ENCODE data around the gene ASB7. TPM values are rescaled to one million over a fixed set of nuclear protein-coding genes. Genes with fewer than 3 reads are reported as not detected.
A peak's percentile ranks its signal among the peaks of the same experiment; 100 is the strongest.

The ASB7 gene
- total RNA-seq, 1 donor from 2014 or later: 5.3 TPM

- intact Hi-C loops (cut with DNase I): no loop called here
- ATAC-seq: no peak
- no peak for DNase-seq (ENCODE audit: missing footprints)
Observed at GRCh38 chr15:100635406-100636071, 33.1 kb downstream of the ASB7 start.

GRCh38 chr15:100638177-100638730 lies 35.9 kb downstream of the ASB7 start:
- intact Hi-C loops (cut with DNase I): no loop called here
- DNase-seq (ENCODE audit: missing footprints) (no peak), ATAC-seq (no peak)

GRCh38 chr15:100642213-100642949 lies 40.0 kb downstream of the ASB7 start:
- ATAC-seq: no peak
- DNase-seq (ENCODE audit: missing footprints): no peak
- intact Hi-C loops (cut with DNase I): no loop called here

GRCh38 chr15:100642950-100643338 lies 40.6 kb downstream of the ASB7 start:
- no peak for ATAC-seq
- intact Hi-C loops (cut with DNase I): no loop called here

GRCh38 chr15:100645671-100646070 lies 43.3 kb downstream of the ASB7 start:
- intact Hi-C loops (cut with DNase I): no loop called here
- DNase-seq (ENCODE audit: missing footprints): no peak

More at GRCh38 chr15:100642950-100643338, 40.6 kb downstream of the ASB7 start:
- DNase-seq (ENCODE audit: missing footprints): no peak

GRCh38 chr15:100648951-100649350 lies 46.6 kb downstream of the ASB7 start:
- ATAC-seq (no peak), DNase-seq (ENCODE audit: missing footprints) (no peak)
- intact Hi-C loops (cut with DNase I): no loop called here

More at GRCh38 chr15:100645671-100646070, 43.3 kb downstream of the ASB7 start:
- no peak for ATAC-seq

GRCh38 chr15:100650685-100651084 lies 48.3 kb downstream of the ASB7 start:
- intact Hi-C loops (cut with DNase I): no loop called here
- no peak for ATAC-seq
- DNase-seq (ENCODE audit: missing footprints): no peak

GRCh38 chr15:100651253-100651652 lies 48.9 kb downstream of the ASB7 start:
- DNase-seq (ENCODE audit: missing footprints): no peak
- ATAC-seq: peak; percentile 72
- intact Hi-C loops (cut with DNase I): no loop called here

GRCh38 chr15:100652116-100652515 lies 49.7 kb downstream of the ASB7 start:
- intact Hi-C loops (cut with DNase I): no loop called here
- DNase-seq (ENCODE audit: missing footprints) (no peak), ATAC-seq (no peak)

- intact Hi-C loops (cut with DNase I): no loop called here
- no peak for DNase-seq (ENCODE audit: missing footprints)
- ATAC-seq: peak; percentile 30
Observed at GRCh38 chr15:100653608-100654007, 51.2 kb downstream of the ASB7 start.

GRCh38 chr15:100658895-100659294 lies 56.5 kb downstream of the ASB7 start:
- intact Hi-C loops (cut with DNase I): no loop called here
- ATAC-seq (no peak), DNase-seq (ENCODE audit: missing footprints) (no peak)

- DNase-seq (ENCODE audit: missing footprints): no peak
- ATAC-seq: no peak
- intact Hi-C loops (cut with DNase I): no loop called here
Observed at GRCh38 chr15:100661156-100661555, 58.8 kb downstream of the ASB7 start.

- no peak for ATAC-seq
- DNase-seq (ENCODE audit: missing footprints): no peak
- intact Hi-C loops (cut with DNase I): no loop called here
Observed at GRCh38 chr15:100663086-100663914, 60.9 kb downstream of the ASB7 start.

GRCh38 chr15:100663915-100664281 lies 61.5 kb downstream of the ASB7 start:
- intact Hi-C loops (cut with DNase I): no loop called here

GRCh38 chr15:100665570-100665969 lies 63.2 kb downstream of the ASB7 start:
- DNase-seq (ENCODE audit: missing footprints) (no peak), ATAC-seq (peak; percentile 57)

More at GRCh38 chr15:100663915-100664281, 61.5 kb downstream of the ASB7 start:
- ATAC-seq: no peak
- no peak for DNase-seq (ENCODE audit: missing footprints)

GRCh38 chr15:100667405-100668347 lies 65.3 kb downstream of the ASB7 start:
- ATAC-seq (no peak), DNase-seq (ENCODE audit: missing footprints) (no peak)
- intact Hi-C loops (cut with DNase I): no loop called here

More at GRCh38 chr15:100665570-100665969, 63.2 kb downstream of the ASB7 start:
- intact Hi-C loops (cut with DNase I): no loop called here

- no peak for DNase-seq (ENCODE audit: missing footprints)
- no peak for ATAC-seq
- intact Hi-C loops (cut with DNase I): no loop called here
Observed at GRCh38 chr15:100668348-100668745, 66.0 kb downstream of the ASB7 start.

- no peak for ATAC-seq
- no peak for DNase-seq (ENCODE audit: missing footprints)
- intact Hi-C loops (cut with DNase I): no loop called here
Observed at GRCh38 chr15:100669260-100669659, 66.9 kb downstream of the ASB7 start.
